HCT116 (cell line): ENCODE data around the gene RASL10B. TPM values are rescaled to one million over a fixed set of nuclear protein-coding genes. Genes with fewer than 3 reads are reported as not detected.

Experiments
- ATAC-seq: fragments of 200-7000 bp; cut with Tn5 transposase; 2 replicates; pipeline ENCODE4 v1.9.1; 2020; ENCODE audit warnings: mild to moderate bottlenecking, moderate library complexity
- BruUV-seq: library from RNA; stranded (reverse); fragments of 400-500 nt; replicated peaks from 2 replicates; lab custom pipeline; 2021; lab: Mats Ljungman, UMichigan
- CTCF ChIA-PET: fragments of 300-600 bp; sonication (Branson Sonifier 250); formaldehyde crosslinking; loops from one replicate; lab custom pipeline; 2021; ENCODE audit warnings: antibody characterized with exemption; lab: Charles Lee
- POLR2A ChIA-PET: fragments of 300-600, 350-600 bp; sonication (Branson Sonifier 250); formaldehyde crosslinking; loops from one replicate; lab custom pipeline; 2021; ENCODE audit warnings: antibody characterized with exemption; lab: Charles Lee
- RAD21 ChIA-PET, 2 experiments: fragments of 300-600 bp; sonication (Branson Sonifier 250); formaldehyde crosslinking; loops; one replicate each; lab custom pipeline; 2023; ENCODE audit warnings: low total read pairs in 2 of 2; ENCODE audit not compliant: uncharacterized antibody in 2 of 2, unreplicated experiment in 2 of 2, low non-redundant PET in 1 of 2; lab: Charles Lee
- DNase-seq: peaks from one replicate; pipeline ENCODE4 v3.0.0-alpha.2; 2010; ENCODE audit warnings: low read depth, low spot score
- H2AFZ ChIP-seq: fragments of 200-600 bp; shearing (Covaris generic), sonication (generic); 2 replicates; pipeline ENCODE4 v1.6.1; 2017; ENCODE audit warnings: low read depth, mixed run types, mixed read lengths, antibody characterized with exemption, low read length; ENCODE audit not compliant: poor library complexity, severe bottlenecking
- H3K27ac ChIP-seq: 2 replicates; pipeline ENCODE4 v1.5.1; 2012; ENCODE audit warnings: low read depth, low read length
- H3K27me3 ChIP-seq: fragments of 200-600 bp; sonication (generic); 2 replicates; pipeline ENCODE4 v1.6.1; 2016; ENCODE audit warnings: mixed run types, low read length, mixed read lengths; ENCODE audit not compliant: insufficient read depth
- H3K36me3 ChIP-seq, 2 experiments: fragments of 200-500 bp in 1 of 2; fragments of 200-600 bp in 1 of 2; sonication (Bioruptor generic) in 1 of 2; sonication (generic) in 1 of 2; 2 replicates each; pipeline versions ENCODE4 v1.5.1 to v1.6.1; 2014 to 2016; ENCODE audit warnings: low read length in 2 of 2, inconsistent platforms in 1 of 2, mixed read lengths in 1 of 2, mixed run types in 1 of 2; ENCODE audit not compliant: insufficient read depth in 2 of 2, control insufficient read depth in 1 of 2
- H3K4me1 ChIP-seq, 2 experiments: fragments of 200-600 bp in 1 of 2; sonication (generic) in 1 of 2; 2 replicates each; pipeline versions ENCODE4 v1.5.1 to v1.6.1; 2012 to 2017; ENCODE audit warnings: low read length in 2 of 2, inconsistent platforms in 1 of 2, mild to moderate bottlenecking in 1 of 2, mixed read lengths in 1 of 2, mixed run types in 1 of 2, moderate library complexity in 1 of 2; ENCODE audit not compliant: insufficient read depth in 2 of 2, control insufficient read depth in 1 of 2
- H3K4me2 ChIP-seq: fragments of 200-600 bp; sonication (generic); 2 replicates; pipeline ENCODE4 v1.6.1; 2017; ENCODE audit warnings: mixed run types, low read length, mixed read lengths
- H3K4me3 ChIP-seq, 2 experiments: fragments of 200-600 bp in 1 of 2; sonication (generic) in 1 of 2; replicated peaks in 1 of 2; 2 replicates each; pipeline ENCODE4 v1.5.1; 2011 to 2016; ENCODE audit warnings: low read length in 2 of 2, control low read depth in 1 of 2, low read depth in 1 of 2, mild to moderate bottlenecking in 1 of 2, mixed read lengths in 1 of 2, mixed run types in 1 of 2
- H3K79me2 ChIP-seq: fragments of 200-600 bp; sonication (generic); 2 replicates; pipeline ENCODE4 v1.6.1; 2017; ENCODE audit warnings: mild to moderate bottlenecking, mixed run types, low read length, moderate library complexity, mixed read lengths; ENCODE audit not compliant: insufficient read depth
- H3K9ac ChIP-seq: fragments of 200-600 bp; sonication (generic); 2 replicates; pipeline ENCODE4 v1.6.1; 2016; ENCODE audit warnings: low read length, mixed read lengths
- H3K9me2 ChIP-seq: fragments of 200-600 bp; sonication (generic), shearing (Covaris generic); 2 replicates; pipeline ENCODE4 v1.6.1; 2017; ENCODE audit warnings: mixed run types, mild to moderate bottlenecking, moderate library complexity; ENCODE audit not compliant: insufficient read depth
- H3K9me3 ChIP-seq, 2 experiments: fragments of 200-500 bp in 1 of 2; fragments of 200-600 bp in 1 of 2; sonication (Bioruptor generic) in 1 of 2; sonication (generic) in 1 of 2; 2 replicates each; pipeline ENCODE4 v1.6.1; 2014 to 2017; ENCODE audit warnings: low read length in 2 of 2, mixed read lengths in 2 of 2, inconsistent platforms in 1 of 2, low read depth in 1 of 2, mild to moderate bottlenecking in 1 of 2, mixed run types in 1 of 2, moderate library complexity in 1 of 2; ENCODE audit not compliant: control insufficient read depth in 1 of 2, insufficient read depth in 1 of 2
- H4K20me1 ChIP-seq: fragments of 200-600 bp; sonication (generic), shearing (Covaris generic); 2 replicates; pipeline ENCODE4 v1.6.1; 2017; ENCODE audit warnings: mixed run types, mild to moderate bottlenecking, moderate library complexity; ENCODE audit not compliant: insufficient read depth
- CEBPB ChIP-seq: IDR thresholded peaks from 2 replicates; pipeline ENCODE4 v1.6.1; 2012; ENCODE audit warnings: low read depth
- CTCF ChIP-seq, 3 experiments: fragments of 200-600 bp in 1 of 3; sonication (generic) in 1 of 3; IDR thresholded peaks in 2 of 3; conservative IDR thresholded peaks in 1 of 3; 2 replicates each; pipeline ENCODE4 v1.5.1; 2012 to 2017; ENCODE audit warnings: low read depth in 2 of 3, low read length in 2 of 3, antibody characterized with exemption in 1 of 3, borderline replicate concordance in 1 of 3, control low read depth in 1 of 3, mild to moderate bottlenecking in 1 of 3, mixed read lengths in 1 of 3, mixed run types in 1 of 3, moderate library complexity in 1 of 3; ENCODE audit not compliant: insufficient read depth in 1 of 3
- EGR1 ChIP-seq: IDR thresholded peaks from 2 replicates; pipeline ENCODE4 v1.6.1; 2012; ENCODE audit warnings: low read depth
- ELF1 ChIP-seq: IDR thresholded peaks from 2 replicates; pipeline ENCODE4 v1.6.1; 2012; ENCODE audit warnings: low read depth, borderline replicate concordance
- EZH2 ChIP-seq: fragments of 200-600 bp; sonication (generic); IDR thresholded peaks from 2 replicates; pipeline ENCODE4 v1.6.1; 2017; ENCODE audit warnings: antibody characterized with exemption, mixed run types
- EZH2phosphoT487 ChIP-seq: fragments of 200-600 bp; IDR thresholded peaks from 2 replicates; pipeline ENCODE4 v1.6.1; 2018; ENCODE audit warnings: antibody characterized with exemption, borderline replicate concordance
- FOSL1 ChIP-seq: IDR thresholded peaks from 2 replicates; pipeline ENCODE4 v1.6.1; 2012; ENCODE audit warnings: low read depth
- POLR2A ChIP-seq: IDR thresholded peaks from 2 replicates; pipeline ENCODE4 v1.7.0; 2011; ENCODE audit warnings: borderline replicate concordance; ENCODE audit not compliant: insufficient read depth, insufficient read length; ENCODE audit errors: extremely low read depth
- POLR2AphosphoS5 ChIP-seq: IDR thresholded peaks from 2 replicates; pipeline ENCODE4 v1.6.1; 2011; ENCODE audit warnings: mild to moderate bottlenecking, low read depth, low read length, moderate library complexity
- RAD21 ChIP-seq: IDR thresholded peaks from 2 replicates; pipeline ENCODE4 v1.6.1; 2012; ENCODE audit warnings: low read depth, mild to moderate bottlenecking
- REST ChIP-seq: IDR thresholded peaks from 2 replicates; pipeline ENCODE4 v1.6.1; 2012; ENCODE audit warnings: low read depth
- SIN3A ChIP-seq: IDR thresholded peaks from 2 replicates; pipeline ENCODE4 v1.6.1; 2012; ENCODE audit warnings: low read depth
- SRF ChIP-seq: IDR thresholded peaks from 2 replicates; pipeline ENCODE4 v1.6.1; 2012; ENCODE audit warnings: low read depth
- TCF7L2 ChIP-seq: IDR thresholded peaks from 2 replicates; pipeline ENCODE4 v1.7.0; 2011; ENCODE audit warnings: borderline replicate concordance, inconsistent platforms; ENCODE audit not compliant: insufficient read depth, insufficient read length; ENCODE audit errors: extremely low read depth
- YY1 ChIP-seq: IDR thresholded peaks from 2 replicates; pipeline ENCODE4 v1.6.1; 2011; ENCODE audit warnings: low read length, low read depth, moderate library complexity, mild to moderate bottlenecking; ENCODE audit not compliant: insufficient replicate concordance; ENCODE audit errors: extremely low read depth
- ZFX ChIP-seq: fragments of 450-650 bp; IDR thresholded peaks from 2 replicates; pipeline ENCODE4 v1.6.1; 2017
- ZNF274 ChIP-seq: fragments of 200-500 bp; sonication (Bioruptor generic); IDR thresholded peaks from 2 replicates; pipeline ENCODE4 v1.6.1; 2014; ENCODE audit warnings: mild to moderate bottlenecking, low read depth, low read length, inconsistent platforms
- intact Hi-C: fragments of 100-400 bp; cut with micrococcal nuclease; formaldehyde crosslinking; loops from 2 replicates; pipeline ENCODE4 v1.10.0; 2022
- total RNA-seq: library from RNA; stranded (reverse); gene quantifications from one replicate; pipeline ENCODE4 v1.2.1, GENCODE V29; 2021; ENCODE audit not compliant: unreplicated experiment
- TF ChIP-seq, protein P1 (sequence below): IDR thresholded peaks from 2 replicates; pipeline ENCODE4 v1.6.1; 2012

The RASL10B gene
- total RNA-seq, 1 experiment from 2014 or later, result 0.15 TPM

- Histone ChIP-seq H2AFZ (no peak overlapping the region), H4K20me1 (no peaks in the 10 kb centered on the region), H3K9me3 (no peaks in the 10 kb centered on the region), H3K79me2 (peaks cover 7% of the 10 kb centered on the region; the same call in 1 of the 2 replicates), H3K4me2 (no peak overlapping the region), H3K27ac (no peak overlapping the region), H3K27me3 (no peaks in the 10 kb centered on the region), H3K4me3 (no peak overlapping the region), H3K4me1 (no peaks in the 10 kb centered on the region), H3K9ac (no peak overlapping the region), H3K36me3 (peaks cover 16 to 23% of the 10 kb centered on the region in 2 experiments; a peak in 3 of 4 replicates), H3K9me2 (no peaks in the 10 kb centered on the region)
- RAD21 ChIA-PET, result no interaction called here
- DNase-seq (no peak), ATAC-seq (no peak)
- TF ChIP-seq TCF7L2, result no peak
- TF ChIP-seq EGR1, result no peak
- TF ChIP-seq RAD21, result no peak
- no peak for TF ChIP-seq ZFX
- no peak for TF ChIP-seq EZH2
- no peak for TF ChIP-seq POLR2A
- no peak for TF ChIP-seq CEBPB
- no peak for TF ChIP-seq POLR2AphosphoS5
- no peak for TF ChIP-seq SIN3A
- TF ChIP-seq CTCF (IDR thresholded peaks at IDR 0.05 in 2 of 3, conservative IDR thresholded peaks at IDR 0.05 in 1 of 3; ENCODE audit: borderline replicate concordance in 1 of 3, insufficient read depth in 1 of 3, low read depth in 2 of 3, low read length in 2 of 3), result no peak
- no peak for TF ChIP-seq YY1
- no peak for TF ChIP-seq ELF1
- no peak for TF ChIP-seq SRF
- TF ChIP-seq, protein P1, sequence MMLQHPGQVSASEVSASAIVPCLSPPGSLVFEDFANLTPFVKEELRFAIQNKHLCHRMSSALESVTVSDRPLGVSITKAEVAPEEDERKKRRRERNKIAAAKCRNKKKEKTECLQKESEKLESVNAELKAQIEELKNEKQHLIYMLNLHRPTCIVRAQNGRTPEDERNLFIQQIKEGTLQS, result no peak
- no peak for TF ChIP-seq REST
- no peak for TF ChIP-seq EZH2phosphoT487
- TF ChIP-seq ZNF274, result no peak
- TF ChIP-seq FOSL1, result no peak
- intact Hi-C loops, result no loop called here
- POLR2A ChIA-PET, result no interaction called here
- BruUV-seq, result no TSS peak
- CTCF ChIA-PET, result no interaction called here
Measured at GRCh38 chr17:35694906-35695305, 36.5 kb upstream of the RASL10B start.
